HG03196 (cell line): ENCODE measurements around the gene IFNK.

Experiments
- ATAC-seq: cut with Tn5 transposase; IDR thresholded peaks from one replicate; pipeline ENCODE4 v1.9.1; 2021; ENCODE audit not compliant: unreplicated experiment

The IFNK gene

GRCh38 chr9:27537027-27537435 lies 12.9 kb downstream of the IFNK start:
- ATAC-seq, result no peak

GRCh38 chr9:27537756-27538155 lies 13.7 kb downstream of the IFNK start:
- no peak for ATAC-seq

GRCh38 chr9:27538647-27539046 lies 14.6 kb downstream of the IFNK start:
- ATAC-seq, result no peak

GRCh38 chr9:27539479-27540441 lies 15.7 kb downstream of the IFNK start:
- no peak for ATAC-seq

GRCh38 chr9:27540502-27540901 lies 16.4 kb downstream of the IFNK start:
- no peak for ATAC-seq

- ATAC-seq, result no peak
Measured at GRCh38 chr9:27541740-27542139, 17.6 kb downstream of the IFNK start.

- ATAC-seq, result no peak
Measured at GRCh38 chr9:27542508-27542907, 18.4 kb downstream of the IFNK start.

- ATAC-seq, result no peak
Measured at GRCh38 chr9:27545471-27545870, 21.4 kb downstream of the IFNK start.

GRCh38 chr9:27548055-27548741 lies 24.1 kb downstream of the IFNK start:
- ATAC-seq, result no peak

- ATAC-seq, result no peak
Measured at GRCh38 chr9:27549196-27549755, 25.2 kb downstream of the IFNK start.

- ATAC-seq, result no peak
Measured at GRCh38 chr9:27554712-27555111, 30.6 kb downstream of the IFNK start.

- ATAC-seq, result no peak
Measured at GRCh38 chr9:27556470-27556869, 32.4 kb downstream of the IFNK start.

GRCh38 chr9:27558307-27558706 lies 34.2 kb downstream of the IFNK start:
- ATAC-seq, result no peak

- ATAC-seq, result no peak
Measured at GRCh38 chr9:27560457-27560856, 36.4 kb downstream of the IFNK start.

GRCh38 chr9:27561685-27562084 lies 37.6 kb downstream of the IFNK start:
- no peak for ATAC-seq

- ATAC-seq, result no peak
Measured at GRCh38 chr9:27563738-27564430, 39.8 kb downstream of the IFNK start.

GRCh38 chr9:27564670-27565069 lies 40.6 kb downstream of the IFNK start:
- ATAC-seq, result no peak

GRCh38 chr9:27565696-27566095 lies 41.6 kb downstream of the IFNK start:
- ATAC-seq, result no peak

- no peak for ATAC-seq
Measured at GRCh38 chr9:27566118-27566517, 42.0 kb downstream of the IFNK start.

GRCh38 chr9:27569406-27569805 lies 45.3 kb downstream of the IFNK start:
- ATAC-seq, result no peak

- ATAC-seq, result no peak
Measured at GRCh38 chr9:27571011-27571410, 46.9 kb downstream of the IFNK start.
